A549 (cell line): ENCODE results near the gene TMUB2. TPM values are rescaled to one million over a fixed set of nuclear protein-coding genes. Genes with fewer than 3 reads are reported as not detected.

Experiments
- ATAC-seq, 2 experiments: fragments of 200-7000 bp in 1 of 2; fragments of >200 bp in 1 of 2; cut with Nextera tagmentation in 1 of 2; cut with Tn5 transposase in 1 of 2; 3 replicates each; pipeline versions ENCODE4 v1.8.0 to v1.9.1; 2018 to 2020; ENCODE audit warnings: mild to moderate bottlenecking in 1 of 2, moderate library complexity in 1 of 2
- CTCF ChIA-PET: fragments of 300-600 bp; sonication (Branson Sonifier 250); formaldehyde crosslinking; extraction: SDS; loops from one replicate; lab custom pipeline; 2021; ENCODE audit warnings: antibody characterized with exemption, inconsistent platforms; lab: Yijun Ruan, JAX
- POLR2A ChIA-PET: fragments of 350-600 bp; formaldehyde crosslinking; extraction: SDS; loops from one replicate; lab custom pipeline; 2021; ENCODE audit warnings: antibody characterized with exemption, inconsistent platforms; lab: Yijun Ruan, JAX
- DNase-seq, 2 experiments: peaks; one replicate each; pipeline versions ENCODE4 v3.0.0 to v3.0.0-alpha.2; 2011 to 2016; ENCODE audit warnings: low read depth in 1 of 2, low spot score in 1 of 2
- FAIRE-seq: peaks from 2 replicates; lab custom pipeline; 2011; peaks lifted over from hg19 to GRCh38; lab: Jason Lieb, UNC
- H3K27ac ChIP-seq, 2 experiments: fragments of >200 bp; sonication (Bioruptor Twin); formaldehyde crosslinking; 3 replicates each; pipeline ENCODE4 v1.5.1; 2016 to 2017
- H3K4me1 ChIP-seq: fragments of >200 bp; sonication (Bioruptor Twin); formaldehyde crosslinking; 3 replicates; pipeline ENCODE4 v1.6.1; 2016
- H3K4me2 ChIP-seq: fragments of >200 bp; sonication (Bioruptor Twin); formaldehyde crosslinking; 3 replicates; pipeline ENCODE4 v1.6.1; 2016
- H3K4me3 ChIP-seq: fragments of >200 bp; sonication (Bioruptor Twin); formaldehyde crosslinking; 3 replicates; pipeline ENCODE4 v1.5.1; 2016
- H3K9me3 ChIP-seq: fragments of >200 bp; sonication (Bioruptor Twin); formaldehyde crosslinking; 3 replicates; pipeline ENCODE4 v1.6.1; 2016
- BHLHE40 ChIP-seq: IDR thresholded peaks from 2 replicates; pipeline ENCODE4 v1.6.1; 2012; ENCODE audit warnings: low read depth, low read length, inconsistent platforms
- CEBPB ChIP-seq, 2 experiments: fragments of >200 bp in 1 of 2; sonication (Bioruptor Twin) in 1 of 2; formaldehyde crosslinking in 1 of 2; IDR thresholded peaks; 2 replicates each; pipeline ENCODE4 v1.6.1; 2012 to 2016
- CHD4 ChIP-seq: fragments of 200-600 bp; sonication (generic); IDR thresholded peaks from 2 replicates; pipeline ENCODE4 v1.6.1; 2016; ENCODE audit warnings: antibody characterized with exemption, mild to moderate bottlenecking, borderline replicate concordance
- CTCF ChIP-seq: fragments of >200 bp; sonication (Bioruptor Twin); formaldehyde crosslinking; IDR thresholded peaks from 3 replicates; pipeline ENCODE4 v1.5.1; 2016
- E2F6 ChIP-seq: IDR thresholded peaks from 2 replicates; pipeline ENCODE4 v1.6.1; 2012; ENCODE audit warnings: low read depth, borderline replicate concordance
- EHF ChIP-seq: fragments of 250-450 bp; sonication (Bioruptor Pico); IDR thresholded peaks from 2 replicates; pipeline ENCODE4 v1.5.0; 2020; ENCODE audit warnings: mild to moderate bottlenecking
- EHMT2 ChIP-seq: fragments of 200-600 bp; sonication (generic); IDR thresholded peaks from 2 replicates; pipeline ENCODE4 v1.6.1; 2016; ENCODE audit warnings: antibody characterized with exemption, low read depth, mild to moderate bottlenecking, moderate library complexity
- ELK1 ChIP-seq: fragments of 150-350 bp; IDR thresholded peaks from 2 replicates; pipeline ENCODE4 v1.6.1; 2014; ENCODE audit warnings: low read depth, mild to moderate bottlenecking, low read length
- EP300 ChIP-seq, 2 experiments: fragments of >200 bp; sonication (Bioruptor Twin); formaldehyde crosslinking; IDR thresholded peaks; 2 replicates in 1 of 2; 3 replicates in 1 of 2; pipeline ENCODE4 v1.6.1; 2016 to 2017
- FOSB ChIP-seq: fragments of 250-450 bp; sonication (Bioruptor Pico); IDR thresholded peaks from 2 replicates; pipeline ENCODE4 v1.5.0; 2020; ENCODE audit warnings: mild to moderate bottlenecking, moderate library complexity
- FOSL2 ChIP-seq, 2 experiments: fragments of 450-650 bp in 1 of 2; fragments of >200 bp in 1 of 2; sonication (Bioruptor Twin) in 1 of 2; formaldehyde crosslinking; IDR thresholded peaks; 2 replicates each; pipeline versions ENCODE4 v1.5.0 to v1.6.1; 2016 to 2020; ENCODE audit warnings: mild to moderate bottlenecking in 1 of 2, moderate library complexity in 1 of 2
- HMGXB4 ChIP-seq: fragments of 250-450 bp; sonication (Bioruptor Pico); IDR thresholded peaks from 2 replicates; pipeline ENCODE4 v1.5.0; 2021; ENCODE audit warnings: mild to moderate bottlenecking, moderate library complexity, borderline replicate concordance
- HOXA7 ChIP-seq: fragments of 250-450 bp; sonication (Bioruptor Pico); IDR thresholded peaks from 2 replicates; pipeline ENCODE4 v1.5.0; 2020; ENCODE audit warnings: mild to moderate bottlenecking, moderate library complexity
- HOXB13 ChIP-seq: fragments of 250-450 bp; sonication (Bioruptor Pico); IDR thresholded peaks from 2 replicates; pipeline ENCODE4 v1.5.0; 2020; ENCODE audit warnings: low read depth, mild to moderate bottlenecking, moderate library complexity
- HOXB5 ChIP-seq: fragments of 250-450 bp; sonication (Bioruptor Pico); IDR thresholded peaks from 2 replicates; pipeline ENCODE4 v1.5.0; 2020; ENCODE audit warnings: mild to moderate bottlenecking, moderate library complexity
- KDM1A ChIP-seq: fragments of 200-600 bp; sonication (generic); IDR thresholded peaks from 2 replicates; pipeline ENCODE4 v1.6.1; 2016; ENCODE audit warnings: low read depth, mild to moderate bottlenecking
- KDM5A ChIP-seq: fragments of 200-600 bp; sonication (generic); IDR thresholded peaks from 2 replicates; pipeline ENCODE4 v1.6.1; 2016; ENCODE audit warnings: antibody characterized with exemption, mild to moderate bottlenecking
- MAFK ChIP-seq: fragments of 450-650 bp; IDR thresholded peaks from 2 replicates; pipeline ENCODE4 v1.6.1; 2014; ENCODE audit not compliant: partially characterized antibody
- MAZ ChIP-seq: fragments of 150-350 bp; IDR thresholded peaks from 2 replicates; pipeline ENCODE4 v1.6.1; 2014; ENCODE audit warnings: antibody characterized with exemption, low read depth, low read length, borderline replicate concordance
- MYC ChIP-seq: IDR thresholded peaks from 2 replicates; pipeline ENCODE4 v1.6.1; 2012; ENCODE audit warnings: mild to moderate bottlenecking, inconsistent platforms, low read length, improper control_type of control experiment, borderline replicate concordance
- NR3C1 ChIP-seq: fragments of >200 bp; sonication (Bioruptor Twin); formaldehyde crosslinking; IDR thresholded peaks from 3 replicates; pipeline ENCODE4 v1.6.1; 2017
- PHF8 ChIP-seq: fragments of 200-600 bp; sonication (generic); IDR thresholded peaks from 2 replicates; pipeline ENCODE4 v1.6.1; 2016; ENCODE audit warnings: low read depth, mild to moderate bottlenecking, antibody characterized with exemption, moderate library complexity, borderline replicate concordance
- POLR2AphosphoS2 ChIP-seq: conservative IDR thresholded peaks from 2 replicates; pipeline ENCODE4 v1.6.1; 2012; ENCODE audit warnings: low read length, improper control_type of control experiment, inconsistent platforms
- RARB ChIP-seq: fragments of 250-450 bp; sonication (Bioruptor Pico); IDR thresholded peaks from 2 replicates; pipeline ENCODE4 v1.8.0; 2021; ENCODE audit warnings: mild to moderate bottlenecking, moderate library complexity
- RFX5 ChIP-seq: fragments of 450-650 bp; IDR thresholded peaks from 2 replicates; pipeline ENCODE4 v1.7.1; 2014; ENCODE audit warnings: antibody characterized with exemption, mild to moderate bottlenecking, moderate library complexity
- RNF2 ChIP-seq: fragments of 200-600 bp; sonication (generic); IDR thresholded peaks from 2 replicates; pipeline ENCODE4 v1.6.1; 2016; ENCODE audit warnings: low read depth, mild to moderate bottlenecking, antibody characterized with exemption, moderate library complexity, borderline replicate concordance
- SMC3 ChIP-seq: fragments of >200 bp; sonication (Bioruptor Twin); formaldehyde crosslinking; IDR thresholded peaks from 3 replicates; pipeline ENCODE4 v1.6.1; 2018; ENCODE audit warnings: inconsistent platforms
- TP53 ChIP-seq: fragments of 250-450 bp; sonication (Bioruptor Pico); IDR thresholded peaks from 2 replicates; pipeline ENCODE4 v1.5.0; 2021; ENCODE audit warnings: mild to moderate bottlenecking, moderate library complexity
- USF2 ChIP-seq: fragments of 450-650 bp; IDR thresholded peaks from 2 replicates; pipeline ENCODE4 v1.6.1; 2014; ENCODE audit warnings: antibody characterized with exemption
- ZSCAN20 ChIP-seq: fragments of 250-450 bp; sonication (Bioruptor Pico); IDR thresholded peaks from 2 replicates; pipeline ENCODE4 v1.8.0; 2022; ENCODE audit warnings: mild to moderate bottlenecking, moderate library complexity
- WGBS: methylation state at CpG from one replicate; pipeline ENCODE4 v1.1.6; 2017; ENCODE audit errors: missing lambda C conversion rate; 5-methylcytosine and 5-hydroxymethylcytosine counted together
- polyA plus RNA-seq, 4 experiments: library from polyadenylated mRNA; depleted of rRNA in 3 of 4; stranded (reverse); fragments of >200 nt; fragmentation: RNase III in 1 of 4; extraction: RNeasy Plus Mini Kit Qiagen cat#74134 plus additional on column Dnase treatment in 1 of 4; gene quantifications; 2 replicates in 3 of 4; 3 replicates in 1 of 4; pipeline ENCODE4 v1.2.3, GENCODE V29; 2011 to 2017

TMUB2 gene
- polyA plus RNA-seq, 2 of the 4 experiments (the other 2 are of a cell fraction): 36.2 to 42.0 TPM

- Histone ChIP-seq H3K4me2 (peak overlapping the region; percentile 86; the same call in 2 of the 3 replicates), H3K9me3 (no peaks in the 10 kb centered on the region), H3K4me3 (no peak overlapping the region), H3K27ac (no peak overlapping the region), H3K4me1 (peaks cover 18% of the 10 kb centered on the region)
- FAIRE-seq (no peak), DNase-seq (no peak), ATAC-seq (no peak)
- CTCF ChIA-PET: interaction anchor here (0.6 to 11.1 kb wide), 6 partner anchors 15 to 392 kb away, joined by 3 to 135 read pairs (median 8); no protein-coding TSS in a partner anchor
- WGBS: 62% methylated on average over 7 of the region's 7 CpGs
- TF ChIP-seq MYC (no peak), POLR2AphosphoS2 (no peak), USF2 (no peak), HOXB13 (CRISPR knock-in tag) (no peak), RNF2 (no peak), HMGXB4 (CRISPR knock-in tag) (no peak), KDM1A (no peak), HOXA7 (no peak), HOXB5 (CRISPR knock-in tag) (no peak), SMC3 (no peak), EHF (CRISPR knock-in tag) (no peak), RARB (CRISPR knock-in tag) (no peak), BHLHE40 (no peak), EHMT2 (no peak), ZSCAN20 (CRISPR knock-in tag) (no peak), MAZ (no peak), KDM5A (no peak), CEBPB (IDR thresholded peaks at IDR 0.05) (no peak)
- POLR2A ChIA-PET: interaction anchor here (0.5 kb wide), 1 partner anchor 151 kb away, joined by 3 read pairs; no protein-coding TSS in a partner anchor
Measured at GRCh38 chr17:44223541-44224071, 36.8 kb downstream of the TMUB2 start.

GRCh38 chr17:44229090-44229489, 42.3 kb downstream of the TMUB2 start:
- 72% methylated on average over 6 of the region's 6 CpGs for WGBS
- no peak overlapping the region for H3K27ac ChIP-seq
- no peaks in the 10 kb centered on the region for H3K9me3 ChIP-seq
- FAIRE-seq: no peak
- no peak for TF ChIP-seq CTCF
- TF ChIP-seq FOSL2 (IDR thresholded peaks at IDR 0.05): no peak
- TF ChIP-seq FOSL2 (CRISPR knock-in tag; IDR thresholded peaks at IDR 0.05): no peak
- no peak for TF ChIP-seq ELK1
- TF ChIP-seq TP53: no peak
- TF ChIP-seq PHF8: no peak
- TF ChIP-seq RFX5: no peak
- no peak for TF ChIP-seq FOSB (CRISPR knock-in tag)
- TF ChIP-seq MAFK: no peak
- TF ChIP-seq NR3C1: no peak
- no peak for TF ChIP-seq E2F6
- no peak for TF ChIP-seq CHD4
- no peak for TF ChIP-seq EP300 (IDR thresholded peaks at IDR 0.05)
- no peak for TF ChIP-seq BHLHE40
- no peak for TF ChIP-seq HOXB13 (CRISPR knock-in tag)
- TF ChIP-seq, all 56 proteins: peak for 0
- H3K4me3 ChIP-seq: no peak overlapping the region
- no peaks in the 10 kb centered on the region for H3K4me1 ChIP-seq
- ChIA-PET CTCF (interaction anchor here (1.0 to 2.4 kb wide), 5 partner anchors 9 to 102 kb away, joined by 4 to 14 read pairs (median 7); partner anchors contain the start of gene UBTF), POLR2A (interaction anchor here (1.0 to 1.1 kb wide), 2 partner anchors 9 to 11 kb away, joined by 3 to 4 read pairs; partner anchors contain the start of gene UBTF)
- ATAC-seq (no peak; a peak in 1 of 6 replicates), DNase-seq (no peak)
- H3K4me2 ChIP-seq: no peak overlapping the region
